Gastroesophageal sphincter (tissue), 4 donors: Measurements from ENCODE around the gene CYP1B1. TPM values are rescaled to one million over a fixed set of nuclear protein-coding genes. Genes with fewer than 3 reads are reported as not detected.

Experiments
- ATAC-seq: fragments of 150-250 bp; one replicate; pipeline ENCODE4 v1.9.1; 2016; ENCODE audit warnings: mild to moderate bottlenecking, moderate library complexity
- H3K27ac ChIP-seq, 4 donors: fragments of 200-600 bp; sonication (generic) in 3 of 4; 1 replicate in 3 of 4; 2 replicates in 1 of 4; pipeline ENCODE4 v1.5.1; 2016 to 2019
- H3K27me3 ChIP-seq: fragments of 200-600 bp; sonication (generic); one replicate; pipeline ENCODE4 v1.5.1; 2019
- H3K36me3 ChIP-seq, 2 donors: fragments of 200-600 bp; sonication (generic); one replicate each; pipeline ENCODE4 v1.5.1; 2019; ENCODE audit warnings: control low read depth in 1 of 2
- H3K4me1 ChIP-seq, 3 donors: fragments of 200-600 bp; sonication (generic); 1 replicate in 2 of 3; 2 replicates in 1 of 3; pipeline ENCODE4 v1.5.1; 2016 to 2019; ENCODE audit warnings: control low read depth in 2 of 3
- H3K4me3 ChIP-seq, 2 donors: fragments of 200-600 bp; sonication (generic); one replicate each; pipeline ENCODE4 v1.5.1; 2019; ENCODE audit warnings: mild to moderate bottlenecking in 1 of 2, moderate library complexity in 1 of 2
- H3K9me3 ChIP-seq, 3 donors: fragments of 200-600 bp; sonication (generic); one replicate each; pipeline ENCODE4 v1.5.1; 2017 to 2019; ENCODE audit warnings: control low read depth in 2 of 3
- CTCF ChIP-seq, 4 experiments: fragments of 200-600 bp in 2 of 4; fragments of 450-650 bp in 2 of 4; sonication (generic) in 1 of 4; IDR thresholded peaks; one replicate each; pipeline ENCODE4 v1.5.1; 2017 to 2019; ENCODE audit warnings: antibody characterized with exemption in 4 of 4, mild to moderate bottlenecking in 2 of 4, moderate library complexity in 2 of 4
- EP300 ChIP-seq: sonication (generic); formaldehyde crosslinking; IDR thresholded peaks from one replicate; pipeline ENCODE4 v1.6.1; 2017; ENCODE audit warnings: antibody characterized with exemption, mild to moderate bottlenecking
- POLR2A ChIP-seq, 2 donors: fragments of 450-650 bp; IDR thresholded peaks; one replicate each; pipeline ENCODE4 v1.6.1; 2017; ENCODE audit warnings: antibody characterized with exemption in 2 of 2, mild to moderate bottlenecking in 2 of 2, moderate library complexity in 1 of 2
- POLR2AphosphoS5 ChIP-seq: sonication (generic); formaldehyde crosslinking; IDR thresholded peaks from one replicate; pipeline ENCODE4 v1.6.1; 2017; ENCODE audit warnings: antibody characterized with exemption
- WGBS, 2 donors: methylation state at CpG; one replicate each; pipeline ENCODE4 v1.1.5; 2018; ENCODE audit warnings: low coverage in 1 of 2; 5-methylcytosine and 5-hydroxymethylcytosine counted together
- total RNA-seq, 4 donors: library from RNA; depleted of rRNA; stranded (reverse); fragments of >200 nt; gene quantifications; one replicate each; pipeline ENCODE4 v1.1.0, GENCODE V29; 2016

The CYP1B1 gene
- total RNA-seq, 4 donors from 2014 or later: 19.5 to 156 (median 35.6) TPM

- TF ChIP-seq CTCF (IDR thresholded peaks at IDR 0.05) (no peak), POLR2AphosphoS5 (no peak), POLR2A (IDR thresholded peaks at IDR 0.05) (no peak), EP300 (no peak)
- no peak for ATAC-seq
- peaks cover 0 to 14% (median 0%) of the 10 kb centered on the region in 3 donors for H3K9me3 ChIP-seq
- no peaks in the 10 kb centered on the region for H3K36me3 ChIP-seq
- 64 to 72% methylated on average over 10 of the region's 10 CpGs for WGBS, 2 donors
- H3K4me3 ChIP-seq: peak overlapping the region; percentile 11 to 26
- no peaks in the 10 kb centered on the region for H3K27me3 ChIP-seq
- peak overlapping the region in 3 of 4 donors; percentile 33 to 54 (median 35) for H3K27ac ChIP-seq
- H3K4me1 ChIP-seq: peaks cover 0 to 32% (median 0%) of the 10 kb centered on the region in 3 donors
Observed at GRCh38 chr2:38099099-38100028, 23.4 kb upstream of the CYP1B1 start.

- no peaks in the 10 kb centered on the region for H3K36me3 ChIP-seq
- TF ChIP-seq POLR2AphosphoS5 (no peak), POLR2A (IDR thresholded peaks at IDR 0.05) (no peak), EP300 (no peak), CTCF (IDR thresholded peaks at IDR 0.05) (no peak)
- H3K9me3 ChIP-seq: peaks cover 0 to 13% (median 0%) of the 10 kb centered on the region in 3 donors
- H3K27ac ChIP-seq: peak overlapping the region in 3 of 4 donors; percentile 33 to 54 (median 35)
- H3K4me1 ChIP-seq: peaks cover 0 to 35% (median 0%) of the 10 kb centered on the region in 3 donors
- 25 to 34% methylated on average over 10 to 11 of the region's 11 CpGs for WGBS, 2 donors
- peak overlapping the region; percentile 11 to 26 for H3K4me3 ChIP-seq
- no peak for ATAC-seq
- H3K27me3 ChIP-seq: no peaks in the 10 kb centered on the region
Observed at GRCh38 chr2:38098421-38099098, 22.6 kb upstream of the CYP1B1 start.

GRCh38 chr2:38097988-38098385 lies 22.0 kb upstream of the CYP1B1 start:
- H3K4me1 ChIP-seq: peaks cover 0 to 41% (median 0%) of the 10 kb centered on the region in 3 donors
- no peaks in the 10 kb centered on the region for H3K36me3 ChIP-seq
- TF ChIP-seq POLR2A (IDR thresholded peaks at IDR 0.05) (no peak), EP300 (no peak), CTCF (IDR thresholded peaks at IDR 0.05) (no peak), POLR2AphosphoS5 (no peak)
- peak overlapping the region; percentile 11 to 26 for H3K4me3 ChIP-seq
- H3K27ac ChIP-seq: peak overlapping the region in 2 of 4 donors; percentile 33 to 54
- WGBS, 2 donors: 51 to 57% methylated on average over 3 to 4 of the region's 4 CpGs
- no peak for ATAC-seq
- H3K9me3 ChIP-seq: peaks cover 0 to 7% (median 0%) of the 10 kb centered on the region in 3 donors
- H3K27me3 ChIP-seq: no peaks in the 10 kb centered on the region

GRCh38 chr2:38097258-38097987 lies 21.5 kb upstream of the CYP1B1 start:
- Histone ChIP-seq H3K27me3 (no peaks in the 10 kb centered on the region), H3K36me3 (no peaks in the 10 kb centered on the region), H3K4me1 (peaks cover 0 to 46% (median 3%) of the 10 kb centered on the region in 3 donors), H3K9me3 (peaks cover 0 to 1% (median 0%) of the 10 kb centered on the region in 3 donors), H3K4me3 (no peak overlapping the region), H3K27ac (peak overlapping the region in 2 of 4 donors; percentile 33 to 54)
- WGBS, 2 donors: 75 to 85% methylated on average over 2 of the region's 2 CpGs
- ATAC-seq: no peak
- TF ChIP-seq EP300: no peak
- no peak for TF ChIP-seq POLR2AphosphoS5
